Stimulated activated CD8-positive, alpha-beta memory T cell treated with anti-CD3 and anti-CD28 coated beads, Interleukin-15, amount 100 ng/mL, for 48 hours (primary cell): ENCODE data around the gene WT1.
"Not testable (repeated sequence)": the region's sequence is repeated elsewhere in the genome, so short reads cannot be mapped to it uniquely, and the experiment has no call there.

Source experiments
- DNase-seq, 2 donors: peaks; one replicate each; pipeline ENCODE4 v3.0.0-alpha.2; 2020; ENCODE audit warnings: low read depth in 2 of 2

The WT1 gene

DNA sequence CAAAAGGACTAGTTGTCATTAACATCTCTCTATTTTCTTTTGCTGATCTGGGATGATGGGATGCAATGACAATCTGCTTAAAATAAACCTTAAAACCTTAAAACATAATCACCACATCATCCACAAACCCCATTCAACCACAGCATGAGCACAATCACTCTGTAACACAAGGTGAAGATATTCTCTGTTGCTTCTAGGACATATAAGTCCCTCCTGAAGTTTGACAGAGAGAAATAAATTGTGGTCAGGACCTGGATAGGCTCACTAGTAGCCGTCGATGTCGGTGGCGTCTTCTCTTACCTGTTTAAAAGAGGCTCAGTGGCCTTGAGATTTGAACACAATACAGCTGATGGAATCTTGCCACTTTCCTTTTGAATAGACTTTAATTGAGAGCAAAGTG, 47.9 kb downstream of the WT1 start:
- DNase-seq, result no peak

DNA sequence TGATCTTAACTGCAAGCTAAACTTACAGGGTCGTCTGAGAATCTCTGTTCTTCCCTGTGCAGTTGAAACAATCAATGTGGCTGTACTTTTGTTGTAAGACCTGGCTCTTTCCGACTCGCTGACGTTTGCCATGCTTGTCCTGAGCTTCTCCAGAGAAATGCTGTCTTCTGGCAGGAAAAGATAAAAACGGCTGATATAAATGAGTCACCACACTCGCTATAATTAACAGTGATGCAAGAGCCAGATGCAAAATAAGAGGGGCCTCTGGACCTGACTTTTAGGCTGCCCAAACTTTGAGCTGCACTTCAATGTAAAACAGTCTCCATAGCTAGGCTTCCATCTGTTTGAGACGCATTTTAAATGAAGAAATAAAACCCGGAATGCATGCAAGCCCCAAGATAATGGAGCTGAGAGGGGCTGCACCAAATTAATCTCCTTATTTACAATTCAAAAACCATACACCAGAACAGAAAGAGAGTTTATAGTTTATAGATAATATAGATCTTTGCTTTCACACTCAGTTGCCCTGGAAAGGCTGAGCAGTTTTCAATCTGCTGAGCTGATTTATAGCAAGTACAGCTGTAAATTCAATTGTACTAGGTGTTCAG, 48.5 kb downstream of the WT1 start:
- DNase-seq, result no peak

DNA sequence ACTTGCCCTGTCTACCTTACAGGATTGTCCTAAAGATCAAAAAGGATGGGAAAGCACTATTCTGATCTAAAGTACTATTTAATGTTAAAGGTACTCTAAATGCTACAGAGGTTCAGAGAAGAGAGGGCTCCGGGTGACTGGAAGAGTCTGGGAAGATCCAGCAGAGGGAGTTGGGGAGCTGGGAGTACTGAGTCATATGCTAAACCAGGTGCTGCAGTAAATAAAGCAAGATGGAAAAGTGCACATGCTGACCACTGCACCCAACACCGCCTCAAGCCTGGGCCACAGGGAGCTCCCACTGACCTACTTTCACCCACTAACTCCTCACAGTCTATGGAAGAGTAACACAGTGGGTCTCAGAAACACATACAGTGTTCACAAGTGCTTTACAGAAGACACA, 49.3 kb downstream of the WT1 start:
- DNase-seq, result no peak

- DNase-seq, result no peak
These were observed 52.8 kb downstream of the WT1 start for GRCh38 chr11:32382339-32383049.

DNA sequence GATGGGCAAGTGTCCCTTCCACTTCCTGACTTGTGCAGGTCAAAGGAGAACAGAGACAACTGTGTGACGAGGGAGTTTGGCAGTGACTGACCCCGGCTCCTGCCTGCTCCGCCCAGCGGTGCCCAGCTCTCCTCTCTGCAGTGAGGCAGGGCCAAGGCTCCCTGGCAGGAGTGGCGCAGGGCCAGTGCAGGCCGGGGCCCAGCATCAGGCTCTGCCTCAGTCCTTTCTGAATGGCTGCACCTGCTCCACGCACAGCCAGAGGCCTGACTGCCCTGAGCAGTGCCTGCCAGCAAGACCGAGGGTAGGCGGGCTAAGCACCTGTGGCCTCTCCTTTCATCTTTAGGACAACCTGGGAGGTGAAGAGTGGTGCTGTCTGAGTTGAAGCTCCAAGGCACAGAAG, 54.2 kb downstream of the WT1 start:
- no peak for DNase-seq

DNA sequence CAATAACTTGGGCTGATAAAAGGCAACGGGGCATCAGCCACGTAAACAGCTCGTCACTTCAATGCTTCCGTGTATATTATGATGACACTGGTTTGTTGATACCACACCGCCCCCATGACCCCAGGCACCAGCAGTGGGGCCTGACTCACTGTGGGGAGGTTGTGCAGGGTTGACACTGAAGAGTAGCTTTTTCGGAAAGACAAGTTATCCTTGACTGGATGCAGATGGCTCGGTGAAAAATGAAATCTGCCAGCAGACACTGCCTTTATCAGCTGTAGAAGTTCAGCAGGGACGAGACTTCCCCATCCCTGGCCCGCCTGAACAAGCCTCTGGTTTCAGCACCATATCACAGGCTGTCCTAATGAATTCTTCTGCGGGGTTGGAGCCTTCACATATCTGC, 55.6 kb downstream of the WT1 start:
- DNase-seq, result no peak

- no peak for DNase-seq
These were observed 59.5 kb downstream of the WT1 start for GRCh38 chr11:32375826-32376225.

DNA sequence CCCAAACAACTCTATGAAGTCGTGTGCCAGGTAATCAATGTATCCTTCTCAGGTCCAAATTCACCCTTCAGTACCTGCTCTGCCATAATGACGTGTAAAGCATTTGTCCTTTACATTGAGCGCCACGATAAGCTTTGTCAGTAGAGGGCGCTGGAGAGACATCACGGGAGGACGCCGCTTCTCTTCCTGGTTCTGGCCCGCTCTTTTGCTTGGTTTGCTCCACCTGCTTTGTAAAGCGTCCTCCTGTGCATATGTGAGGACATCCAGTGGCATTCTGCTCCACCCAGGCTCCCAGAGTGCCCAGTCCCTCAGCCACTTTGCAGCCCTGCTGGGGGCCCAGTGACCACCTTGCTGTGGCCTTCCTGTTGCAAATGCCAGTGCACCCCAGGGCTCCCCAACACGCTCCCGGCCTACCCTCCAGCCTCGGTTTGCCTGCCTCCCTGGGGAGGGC, 61.1 kb downstream of the WT1 start:
- DNase-seq, result peak; percentile 6 to 25

GRCh38 chr11:32369987-32370386, 65.4 kb downstream of the WT1 start:
- DNase-seq, result not testable (repeated sequence)

- DNase-seq, result no peak
These were observed 68.7 kb downstream of the WT1 start for GRCh38 chr11:32366666-32367065.

- DNase-seq, result no peak
These were observed 70.1 kb downstream of the WT1 start for GRCh38 chr11:32365192-32365591.

DNA sequence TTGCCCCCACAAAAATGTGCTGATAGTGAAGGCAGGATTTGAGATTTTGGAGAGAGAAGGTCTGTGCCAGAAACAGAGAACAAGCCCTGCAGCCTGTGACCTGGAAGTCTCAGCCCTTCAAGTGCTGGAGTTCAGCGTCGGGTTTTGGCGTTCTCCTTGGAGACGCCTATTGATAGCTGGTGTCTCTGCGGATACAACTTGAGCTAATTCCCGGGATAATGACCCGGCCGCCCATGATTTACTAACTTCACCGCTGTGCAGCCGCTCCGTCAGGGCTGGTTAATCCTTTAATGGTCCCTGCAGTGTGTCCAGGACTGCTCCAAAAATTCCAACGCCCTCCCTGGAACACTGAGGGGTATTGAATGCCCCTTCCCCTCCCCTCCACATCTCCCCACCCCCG, 76.6 kb downstream of the WT1 start:
- DNase-seq, result no peak

GRCh38 chr11:32353884-32354283, 81.5 kb downstream of the WT1 start:
- DNase-seq, result no peak

- no peak for DNase-seq
These were observed 86.8 kb downstream of the WT1 start for GRCh38 chr11:32348502-32348901.

- no peak for DNase-seq
These were observed 90.4 kb downstream of the WT1 start for GRCh38 chr11:32344946-32345345.

DNA sequence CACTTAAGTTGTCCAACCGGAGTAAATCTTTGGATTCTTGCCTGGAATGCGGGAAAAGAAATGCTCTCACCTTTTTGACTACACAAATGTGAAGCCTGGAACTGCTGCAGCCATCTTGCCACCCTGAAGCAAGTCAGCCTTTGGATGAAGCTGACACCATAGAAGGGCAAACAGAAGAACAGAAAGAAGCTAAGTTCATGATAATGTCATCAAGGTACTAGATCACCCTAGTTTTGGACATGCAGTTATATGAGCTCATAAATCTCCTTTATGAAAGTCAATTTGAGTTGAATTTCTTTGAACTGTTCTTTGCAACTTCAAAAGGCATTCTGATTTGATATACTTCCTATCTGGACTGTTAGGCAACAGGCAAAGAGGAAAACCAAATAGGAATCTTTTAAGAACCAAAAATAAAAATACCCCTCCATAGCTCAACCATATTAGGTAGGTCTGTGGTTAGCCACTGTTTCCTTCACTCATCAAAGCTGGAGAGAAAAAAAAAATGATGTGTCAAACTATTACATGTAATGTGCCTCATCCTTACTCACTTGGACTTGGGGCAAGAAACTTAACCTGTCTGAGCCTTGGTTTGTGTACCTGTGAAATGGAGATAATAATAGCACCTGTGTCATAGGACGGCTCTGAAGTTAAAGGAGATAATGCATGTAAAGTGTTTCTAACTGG, 91.9 kb downstream of the WT1 start:
- no peak for DNase-seq

DNA sequence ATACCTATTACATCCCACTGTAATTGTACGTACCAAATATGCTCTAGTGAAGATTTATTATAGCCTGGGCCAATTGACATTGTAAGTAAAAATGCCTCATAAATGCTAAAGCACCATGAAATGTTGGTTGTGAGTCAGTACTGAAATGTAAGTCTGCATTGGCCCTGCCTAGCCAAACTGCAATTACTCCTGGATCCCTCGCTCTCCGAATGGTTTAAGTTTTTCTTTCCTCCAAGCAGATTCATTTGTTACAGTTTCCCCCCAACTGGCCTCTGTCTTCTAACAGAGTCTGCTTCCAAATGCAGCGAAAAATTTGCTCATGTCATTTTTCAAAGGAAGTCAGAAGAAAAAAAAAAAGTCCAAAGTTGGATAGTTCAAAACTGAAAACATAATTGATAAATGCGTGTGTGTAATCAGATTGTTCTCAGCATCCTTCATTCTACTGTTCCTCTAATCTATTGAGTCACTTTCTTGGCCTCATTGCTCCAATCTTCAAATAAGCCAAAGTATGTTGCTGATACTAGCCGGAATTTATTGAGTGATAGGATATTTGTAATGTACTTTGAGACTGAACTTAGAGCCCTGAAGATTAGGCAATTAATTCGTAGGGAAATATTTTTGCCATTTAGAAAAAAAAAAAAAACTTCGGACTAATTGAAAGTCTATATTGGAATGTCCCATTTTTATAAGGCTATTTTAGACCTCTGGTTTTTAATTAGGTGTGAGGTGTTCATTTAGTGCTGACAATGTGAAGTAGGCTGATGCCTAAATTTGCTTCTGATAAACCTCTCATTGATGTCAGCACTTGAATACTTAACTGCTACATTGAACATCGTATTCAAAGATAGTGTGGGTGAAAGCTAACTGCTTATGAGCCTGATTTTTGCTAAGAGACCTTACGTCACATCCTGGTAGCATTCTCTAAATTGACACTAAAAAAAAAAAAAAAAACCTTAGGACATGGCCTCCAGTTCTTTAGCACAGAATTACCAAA, 93.4 kb downstream of the WT1 start:
- DNase-seq, result no peak

DNA sequence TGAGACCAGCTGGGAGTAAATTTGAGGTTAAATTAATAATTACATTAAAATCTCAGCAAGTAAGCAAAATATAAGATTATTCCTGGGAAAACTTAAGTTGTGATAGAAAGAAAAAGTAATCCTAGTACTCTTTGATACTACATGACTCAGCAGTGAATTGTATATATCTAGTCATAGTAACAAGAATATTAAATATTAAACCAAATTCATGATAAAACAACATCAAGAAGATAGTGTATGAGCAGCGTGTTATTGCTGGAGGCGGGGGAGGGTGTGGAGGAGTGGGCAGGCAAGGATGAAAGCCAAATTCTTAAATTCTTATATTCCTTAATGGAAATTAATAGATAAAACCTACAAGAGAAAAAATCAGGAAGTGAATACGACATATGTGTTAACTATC, 95.2 kb downstream of the WT1 start:
- DNase-seq, result no peak
